HCT116 (cell line): ENCODE results near the gene CFAP61. TPM values are rescaled to one million over a fixed set of nuclear protein-coding genes. Genes with fewer than 3 reads are reported as not detected.

Experiments used
- ATAC-seq: fragments of 200-7000 bp; cut with Tn5 transposase; 2 replicates; pipeline ENCODE4 v1.9.1; 2020; ENCODE audit warnings: mild to moderate bottlenecking, moderate library complexity
- BruUV-seq: library from RNA; stranded (reverse); fragments of 400-500 nt; replicated peaks from 2 replicates; lab custom pipeline; 2021; lab: Mats Ljungman, UMichigan
- CTCF ChIA-PET: fragments of 300-600 bp; sonication (Branson Sonifier 250); formaldehyde crosslinking; loops from one replicate; lab custom pipeline; 2021; ENCODE audit warnings: antibody characterized with exemption; lab: Charles Lee
- POLR2A ChIA-PET: fragments of 300-600, 350-600 bp; sonication (Branson Sonifier 250); formaldehyde crosslinking; loops from one replicate; lab custom pipeline; 2021; ENCODE audit warnings: antibody characterized with exemption; lab: Charles Lee
- RAD21 ChIA-PET, 2 experiments: fragments of 300-600 bp; sonication (Branson Sonifier 250); formaldehyde crosslinking; loops; one replicate each; lab custom pipeline; 2023; ENCODE audit warnings: low total read pairs in 2 of 2; ENCODE audit not compliant: uncharacterized antibody in 2 of 2, unreplicated experiment in 2 of 2, low non-redundant PET in 1 of 2; lab: Charles Lee
- DNase-seq: peaks from one replicate; pipeline ENCODE4 v3.0.0-alpha.2; 2010; ENCODE audit warnings: low read depth, low spot score
- H2AFZ ChIP-seq: fragments of 200-600 bp; shearing (Covaris generic), sonication (generic); 2 replicates; pipeline ENCODE4 v1.6.1; 2017; ENCODE audit warnings: low read depth, mixed run types, mixed read lengths, antibody characterized with exemption, low read length; ENCODE audit not compliant: poor library complexity, severe bottlenecking
- H3K27ac ChIP-seq: 2 replicates; pipeline ENCODE4 v1.5.1; 2012; ENCODE audit warnings: low read depth, low read length
- H3K27me3 ChIP-seq: fragments of 200-600 bp; sonication (generic); 2 replicates; pipeline ENCODE4 v1.6.1; 2016; ENCODE audit warnings: mixed run types, low read length, mixed read lengths; ENCODE audit not compliant: insufficient read depth
- H3K36me3 ChIP-seq, 2 experiments: fragments of 200-500 bp in 1 of 2; fragments of 200-600 bp in 1 of 2; sonication (Bioruptor generic) in 1 of 2; sonication (generic) in 1 of 2; 2 replicates each; pipeline versions ENCODE4 v1.5.1 to v1.6.1; 2014 to 2016; ENCODE audit warnings: low read length in 2 of 2, inconsistent platforms in 1 of 2, mixed read lengths in 1 of 2, mixed run types in 1 of 2; ENCODE audit not compliant: insufficient read depth in 2 of 2, control insufficient read depth in 1 of 2
- H3K4me1 ChIP-seq, 2 experiments: fragments of 200-600 bp in 1 of 2; sonication (generic) in 1 of 2; 2 replicates each; pipeline versions ENCODE4 v1.5.1 to v1.6.1; 2012 to 2017; ENCODE audit warnings: low read length in 2 of 2, inconsistent platforms in 1 of 2, mild to moderate bottlenecking in 1 of 2, mixed read lengths in 1 of 2, mixed run types in 1 of 2, moderate library complexity in 1 of 2; ENCODE audit not compliant: insufficient read depth in 2 of 2, control insufficient read depth in 1 of 2
- H3K4me2 ChIP-seq: fragments of 200-600 bp; sonication (generic); 2 replicates; pipeline ENCODE4 v1.6.1; 2017; ENCODE audit warnings: mixed run types, low read length, mixed read lengths
- H3K4me3 ChIP-seq, 2 experiments: fragments of 200-600 bp in 1 of 2; sonication (generic) in 1 of 2; replicated peaks in 1 of 2; 2 replicates each; pipeline ENCODE4 v1.5.1; 2011 to 2016; ENCODE audit warnings: low read length in 2 of 2, control low read depth in 1 of 2, low read depth in 1 of 2, mild to moderate bottlenecking in 1 of 2, mixed read lengths in 1 of 2, mixed run types in 1 of 2
- H3K79me2 ChIP-seq: fragments of 200-600 bp; sonication (generic); 2 replicates; pipeline ENCODE4 v1.6.1; 2017; ENCODE audit warnings: mild to moderate bottlenecking, mixed run types, low read length, moderate library complexity, mixed read lengths; ENCODE audit not compliant: insufficient read depth
- H3K9ac ChIP-seq: fragments of 200-600 bp; sonication (generic); 2 replicates; pipeline ENCODE4 v1.6.1; 2016; ENCODE audit warnings: low read length, mixed read lengths
- H3K9me2 ChIP-seq: fragments of 200-600 bp; sonication (generic), shearing (Covaris generic); 2 replicates; pipeline ENCODE4 v1.6.1; 2017; ENCODE audit warnings: mixed run types, mild to moderate bottlenecking, moderate library complexity; ENCODE audit not compliant: insufficient read depth
- H3K9me3 ChIP-seq, 2 experiments: fragments of 200-500 bp in 1 of 2; fragments of 200-600 bp in 1 of 2; sonication (Bioruptor generic) in 1 of 2; sonication (generic) in 1 of 2; 2 replicates each; pipeline ENCODE4 v1.6.1; 2014 to 2017; ENCODE audit warnings: low read length in 2 of 2, mixed read lengths in 2 of 2, inconsistent platforms in 1 of 2, low read depth in 1 of 2, mild to moderate bottlenecking in 1 of 2, mixed run types in 1 of 2, moderate library complexity in 1 of 2; ENCODE audit not compliant: control insufficient read depth in 1 of 2, insufficient read depth in 1 of 2
- H4K20me1 ChIP-seq: fragments of 200-600 bp; sonication (generic), shearing (Covaris generic); 2 replicates; pipeline ENCODE4 v1.6.1; 2017; ENCODE audit warnings: mixed run types, mild to moderate bottlenecking, moderate library complexity; ENCODE audit not compliant: insufficient read depth
- ATF3 ChIP-seq: IDR thresholded peaks from 2 replicates; pipeline ENCODE4 v1.6.1; 2012
- CBX3 ChIP-seq: IDR thresholded peaks from 2 replicates; pipeline ENCODE4 v1.6.1; 2012; ENCODE audit warnings: low read depth
- CEBPB ChIP-seq: IDR thresholded peaks from 2 replicates; pipeline ENCODE4 v1.6.1; 2012; ENCODE audit warnings: low read depth
- CTCF ChIP-seq, 3 experiments: fragments of 200-600 bp in 1 of 3; sonication (generic) in 1 of 3; IDR thresholded peaks in 2 of 3; conservative IDR thresholded peaks in 1 of 3; 2 replicates each; pipeline ENCODE4 v1.5.1; 2012 to 2017; ENCODE audit warnings: low read depth in 2 of 3, low read length in 2 of 3, antibody characterized with exemption in 1 of 3, borderline replicate concordance in 1 of 3, control low read depth in 1 of 3, mild to moderate bottlenecking in 1 of 3, mixed read lengths in 1 of 3, mixed run types in 1 of 3, moderate library complexity in 1 of 3; ENCODE audit not compliant: insufficient read depth in 1 of 3
- EGR1 ChIP-seq: IDR thresholded peaks from 2 replicates; pipeline ENCODE4 v1.6.1; 2012; ENCODE audit warnings: low read depth
- EZH2 ChIP-seq: fragments of 200-600 bp; sonication (generic); IDR thresholded peaks from 2 replicates; pipeline ENCODE4 v1.6.1; 2017; ENCODE audit warnings: antibody characterized with exemption, mixed run types
- FOSL1 ChIP-seq: IDR thresholded peaks from 2 replicates; pipeline ENCODE4 v1.6.1; 2012; ENCODE audit warnings: low read depth
- POLR2A ChIP-seq: IDR thresholded peaks from 2 replicates; pipeline ENCODE4 v1.7.0; 2011; ENCODE audit warnings: borderline replicate concordance; ENCODE audit not compliant: insufficient read depth, insufficient read length; ENCODE audit errors: extremely low read depth
- POLR2AphosphoS5 ChIP-seq: IDR thresholded peaks from 2 replicates; pipeline ENCODE4 v1.6.1; 2011; ENCODE audit warnings: mild to moderate bottlenecking, low read depth, low read length, moderate library complexity
- RAD21 ChIP-seq: IDR thresholded peaks from 2 replicates; pipeline ENCODE4 v1.6.1; 2012; ENCODE audit warnings: low read depth, mild to moderate bottlenecking
- REST ChIP-seq: IDR thresholded peaks from 2 replicates; pipeline ENCODE4 v1.6.1; 2012; ENCODE audit warnings: low read depth
- SIN3A ChIP-seq: IDR thresholded peaks from 2 replicates; pipeline ENCODE4 v1.6.1; 2012; ENCODE audit warnings: low read depth
- SP1 ChIP-seq: IDR thresholded peaks from 2 replicates; pipeline ENCODE4 v1.6.1; 2012; ENCODE audit warnings: low read depth
- SRF ChIP-seq: IDR thresholded peaks from 2 replicates; pipeline ENCODE4 v1.6.1; 2012; ENCODE audit warnings: low read depth
- TCF7L2 ChIP-seq: IDR thresholded peaks from 2 replicates; pipeline ENCODE4 v1.7.0; 2011; ENCODE audit warnings: borderline replicate concordance, inconsistent platforms; ENCODE audit not compliant: insufficient read depth, insufficient read length; ENCODE audit errors: extremely low read depth
- ZFX ChIP-seq: fragments of 450-650 bp; IDR thresholded peaks from 2 replicates; pipeline ENCODE4 v1.6.1; 2017
- ZNF274 ChIP-seq: fragments of 200-500 bp; sonication (Bioruptor generic); IDR thresholded peaks from 2 replicates; pipeline ENCODE4 v1.6.1; 2014; ENCODE audit warnings: mild to moderate bottlenecking, low read depth, low read length, inconsistent platforms
- intact Hi-C: fragments of 100-400 bp; cut with micrococcal nuclease; formaldehyde crosslinking; loops from 2 replicates; pipeline ENCODE4 v1.10.0; 2022
- total RNA-seq: library from RNA; stranded (reverse); gene quantifications from one replicate; pipeline ENCODE4 v1.2.1, GENCODE V29; 2021; ENCODE audit not compliant: unreplicated experiment
- TF ChIP-seq, protein P1 (sequence below): IDR thresholded peaks from 2 replicates; pipeline ENCODE4 v1.6.1; 2012

CFAP61 gene
- total RNA-seq, 1 experiment from 2014 or later = 1.7 TPM

GRCh38 chr20:20322912-20323311 lies 270.6 kb downstream of the CFAP61 start:
- no peak overlapping the region for H3K27ac ChIP-seq
- CTCF ChIA-PET = no interaction called here

More at GRCh38 chr20:20322912-20323311, 270.6 kb downstream of the CFAP61 start:
- RAD21 ChIA-PET = no interaction called here
- Histone ChIP-seq H3K9me2 (no peaks in the 10 kb centered on the region), H3K4me3 (no peak overlapping the region), H3K4me1 (no peaks in the 10 kb centered on the region), H3K9ac (no peak overlapping the region), H3K36me3 (no peaks in the 10 kb centered on the region), H3K79me2 (no peaks in the 10 kb centered on the region), H3K27me3 (no peaks in the 10 kb centered on the region; the same call in 1 of the 2 replicates), H2AFZ (no peak overlapping the region), H3K4me2 (no peak overlapping the region), H4K20me1 (no peaks in the 10 kb centered on the region), H3K9me3 (no peaks in the 10 kb centered on the region)
- intact Hi-C loops = no loop called here
- ATAC-seq = no peak
- BruUV-seq = no TSS peak
- TF ChIP-seq CBX3 (no peak), REST (no peak), CTCF (IDR thresholded peaks at IDR 0.05 in 2 of 3, conservative IDR thresholded peaks at IDR 0.05 in 1 of 3; ENCODE audit: borderline replicate concordance in 1 of 3, insufficient read depth in 1 of 3, low read depth in 2 of 3, low read length in 2 of 3) (no peak), ZFX (no peak), RAD21 (no peak), TCF7L2 (no peak), POLR2A (no peak), EZH2 (no peak), CEBPB (no peak), FOSL1 (no peak), SIN3A (no peak), ATF3 (no peak), ZNF274 (no peak), EGR1 (no peak), POLR2AphosphoS5 (no peak), SRF (no peak), SP1 (no peak)
- TF ChIP-seq, protein P1, sequence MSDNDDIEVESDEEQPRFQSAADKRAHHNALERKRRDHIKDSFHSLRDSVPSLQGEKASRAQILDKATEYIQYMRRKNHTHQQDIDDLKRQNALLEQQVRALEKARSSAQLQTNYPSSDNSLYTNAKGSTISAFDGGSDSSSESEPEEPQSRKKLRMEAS = no peak
- POLR2A ChIA-PET = no interaction called here
- no peak for DNase-seq
